Anterior cingulate cortex (tissue), 58 donors: ENCODE data around the gene PSD4.

Experiments
- DNase-seq, 58 donors: peaks; one replicate each; lab custom pipeline; 2025; lab: John Stamatoyannopoulos, UW

PSD4 gene

DNA sequence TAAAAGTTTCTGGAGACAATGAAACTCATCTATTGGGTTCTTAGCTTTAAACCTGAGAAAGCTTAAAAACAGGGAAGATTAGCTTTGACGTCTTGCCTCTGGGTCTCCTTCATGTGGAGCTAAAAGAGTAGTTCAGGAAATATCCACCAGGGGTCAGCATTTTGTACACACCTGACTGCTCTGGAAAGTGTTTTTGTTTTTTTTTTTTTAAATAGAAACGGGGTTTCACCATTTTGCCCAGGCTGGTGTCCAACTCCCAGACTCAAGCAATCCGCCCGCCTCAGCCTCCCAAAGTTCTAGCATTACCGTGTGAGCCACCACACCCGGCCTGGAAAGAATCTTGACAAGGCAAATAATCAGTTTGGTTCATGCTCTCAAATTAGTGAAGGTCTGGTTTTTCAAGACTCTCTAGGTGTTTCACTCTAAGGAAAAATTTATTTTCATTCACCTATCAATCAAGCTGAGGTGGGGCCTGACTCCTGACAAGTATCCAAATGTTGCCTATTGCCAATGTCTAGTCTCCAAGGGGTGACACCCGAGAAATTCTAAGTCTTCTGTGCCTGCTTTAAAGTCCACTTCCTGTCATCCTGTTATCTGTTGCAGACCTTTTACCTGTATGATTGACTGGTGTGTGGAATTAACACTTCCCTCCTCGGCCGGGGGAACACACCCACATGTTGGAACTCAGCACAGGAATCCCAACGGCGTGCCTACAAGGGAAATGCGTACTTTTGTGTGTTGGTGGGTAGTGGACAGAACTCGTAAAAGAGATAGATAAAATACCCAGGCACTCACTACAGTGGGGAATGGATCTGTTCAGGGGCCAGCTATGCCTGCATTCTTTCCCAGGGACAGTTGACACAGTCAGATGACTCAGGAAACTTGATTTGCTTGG, 35.1 kb upstream of the PSD4 start:
- DNase-seq: peak in 6 of 58 donors; percentile 6 to 59 (median 22)

DNA sequence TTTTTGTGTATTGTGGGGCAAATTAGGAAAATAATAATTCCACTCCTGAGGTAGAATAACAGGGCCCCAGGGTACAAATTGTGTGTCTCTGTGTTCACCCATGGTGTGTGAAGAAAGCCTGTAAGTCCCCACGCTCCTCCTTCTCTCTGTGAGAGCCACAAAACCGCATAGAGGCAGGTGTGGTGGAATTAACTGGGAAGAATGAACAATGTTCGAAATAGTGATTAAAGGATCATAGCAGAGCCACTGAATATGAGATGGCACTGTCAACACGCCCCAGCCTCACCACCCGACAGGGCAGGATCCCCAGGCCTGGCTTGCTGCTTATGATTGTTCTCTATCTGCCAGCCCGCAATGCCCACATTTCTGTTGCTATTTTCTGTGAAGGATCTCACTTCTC, 32.3 kb upstream of the PSD4 start:
- no peak for DNase-seq

DNA sequence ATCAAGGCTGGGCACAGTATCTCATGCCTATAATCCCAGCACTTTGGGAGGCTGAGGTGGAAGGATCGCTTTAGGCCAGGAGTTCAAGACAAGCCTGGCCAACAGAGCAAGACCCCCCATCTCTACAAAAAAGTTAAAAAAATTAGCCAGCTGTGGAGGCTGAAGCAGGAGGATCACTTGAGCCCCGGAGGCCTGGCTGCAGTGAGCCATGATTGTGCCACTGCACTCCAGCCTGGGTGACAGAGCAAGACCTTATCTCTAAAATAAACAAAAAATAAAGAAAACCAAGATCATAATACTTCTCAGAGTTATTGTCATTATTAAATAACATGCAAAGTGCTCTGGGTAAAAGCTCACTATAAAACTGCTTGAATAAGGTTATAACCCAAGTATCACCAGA, 31.5 kb upstream of the PSD4 start:
- no peak for DNase-seq

DNA sequence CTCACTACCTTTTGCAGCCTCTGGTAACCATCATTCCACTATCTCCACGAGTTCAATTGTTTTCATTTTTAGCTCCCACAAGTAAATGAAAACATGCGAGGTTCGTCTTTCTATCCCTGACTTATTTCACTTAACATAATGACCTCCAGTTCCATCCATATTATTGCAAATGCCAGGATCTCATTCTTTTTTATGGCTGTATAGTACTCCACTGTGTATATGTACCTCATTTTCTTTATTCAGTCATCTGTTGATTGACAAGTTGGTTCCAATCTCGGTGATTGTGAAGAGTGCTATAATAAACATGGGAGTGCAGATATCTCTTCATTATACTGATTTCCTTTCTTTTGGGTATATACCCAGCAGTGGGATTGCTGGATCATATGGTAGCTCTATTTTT, 29.5 kb upstream of the PSD4 start:
- no peak for DNase-seq

DNA sequence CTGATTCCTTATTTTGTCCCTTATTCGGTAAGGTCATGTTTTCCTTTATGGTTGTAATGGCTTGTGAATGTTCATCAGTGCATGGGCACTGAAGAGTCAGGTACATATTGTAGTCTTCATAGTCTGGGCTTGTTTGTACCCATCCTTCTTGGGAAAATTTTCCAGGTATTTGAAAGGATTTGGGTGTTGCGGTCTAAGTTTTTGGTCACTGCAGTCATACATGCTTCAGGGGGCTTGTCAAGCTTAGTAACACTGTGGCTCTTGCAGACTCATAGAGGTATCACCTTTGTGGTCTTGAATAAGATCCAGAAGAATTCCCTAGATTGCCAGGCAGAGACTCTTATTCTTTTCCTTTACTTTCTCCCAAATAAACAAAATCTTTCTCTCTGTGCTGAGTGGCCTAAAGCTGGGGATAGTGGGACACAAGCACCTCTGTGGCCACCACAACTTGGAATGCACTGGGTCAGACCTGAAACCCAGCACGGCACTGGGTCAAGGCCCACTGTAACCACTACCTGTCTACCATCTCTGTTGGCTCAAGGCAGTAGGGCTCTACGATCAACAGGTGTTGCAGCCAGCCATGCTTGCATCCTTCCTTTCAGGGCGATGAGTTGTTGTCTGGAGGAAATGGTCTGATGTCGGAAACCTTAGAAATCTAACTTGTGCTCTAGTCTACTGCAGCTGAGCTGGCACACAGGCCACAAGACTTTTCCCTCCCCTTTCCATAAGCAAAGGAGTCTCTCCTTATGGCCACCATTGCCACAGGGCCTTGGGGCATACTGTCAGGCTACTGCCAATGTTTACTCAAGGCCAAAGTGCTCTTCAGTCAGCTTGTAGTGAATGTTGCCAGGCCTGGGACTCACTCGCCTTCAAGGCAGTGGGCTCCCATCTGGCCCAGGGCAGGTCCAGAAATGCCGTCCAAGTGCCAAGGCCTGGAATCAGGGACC, 24.9 kb upstream of the PSD4 start:
- DNase-seq: no peak

DNA sequence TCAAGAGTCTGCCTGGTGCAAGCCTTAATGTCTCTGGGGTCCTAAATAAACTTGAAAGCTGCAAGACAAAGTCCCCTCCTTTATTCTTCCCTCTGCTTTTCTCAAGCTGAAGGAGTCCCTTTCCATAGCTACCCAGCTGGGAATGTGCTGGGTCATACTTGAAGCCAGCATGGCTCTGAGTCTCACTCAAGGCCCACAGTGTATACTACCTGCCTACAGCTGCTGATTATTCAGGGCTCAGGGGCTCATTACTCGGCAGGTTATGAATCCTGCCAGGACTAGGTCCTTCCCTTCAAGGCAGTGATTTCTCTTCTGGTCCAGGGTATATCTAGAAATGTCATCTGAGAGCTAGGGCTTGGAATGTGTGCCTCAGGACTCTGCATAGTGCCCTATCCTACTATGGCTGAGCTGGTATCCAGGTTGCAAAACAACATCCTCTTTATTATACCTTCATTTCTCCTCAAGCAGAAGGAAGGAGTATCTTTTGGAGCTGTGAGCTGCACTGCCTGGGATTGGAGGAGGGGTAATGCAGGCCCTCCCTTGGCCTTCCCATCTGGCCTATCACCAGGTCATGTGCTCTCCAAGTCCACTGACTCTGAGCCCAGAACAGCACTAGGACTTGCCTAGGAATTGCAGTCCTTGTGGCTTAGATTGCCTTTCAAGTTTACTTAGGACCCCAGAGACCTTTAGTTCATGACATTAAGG, 24.1 kb upstream of the PSD4 start:
- no peak for DNase-seq

DNA sequence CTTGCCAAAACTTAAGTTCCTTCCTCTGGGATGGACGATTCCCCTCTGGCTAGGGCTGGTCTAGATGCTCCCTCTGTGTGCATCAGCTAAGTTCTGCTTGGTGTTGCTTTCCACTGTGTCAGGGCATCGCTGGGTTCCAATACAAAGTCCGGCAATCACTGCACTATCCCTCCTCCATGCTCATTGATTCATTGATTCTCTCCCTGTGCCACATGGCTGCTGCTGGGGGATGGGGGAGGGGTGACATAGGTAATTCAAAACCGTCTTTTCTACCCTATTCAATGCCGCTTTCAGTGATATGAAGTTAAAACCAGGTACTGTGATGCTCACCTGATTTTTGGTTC, 23.5 kb upstream of the PSD4 start:
- DNase-seq: no peak

DNA sequence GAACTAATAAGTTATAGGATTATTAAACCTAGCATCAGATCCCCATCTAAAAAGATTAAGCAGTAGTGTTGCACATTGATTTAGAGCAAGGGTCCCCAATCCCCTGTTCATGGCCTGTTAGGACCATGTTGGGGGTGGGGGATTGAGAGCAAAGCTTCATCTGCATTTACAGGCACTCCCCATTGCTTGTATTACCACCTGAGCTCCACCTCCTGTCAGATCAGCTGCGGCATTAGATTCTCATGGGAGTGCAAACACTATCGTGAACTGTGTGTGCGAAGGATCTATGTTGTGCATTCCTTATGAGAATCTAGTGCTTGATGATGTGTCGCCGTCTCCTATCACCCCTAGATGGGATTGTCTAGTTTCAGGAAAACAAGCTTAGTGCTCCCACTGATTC, 18.4 kb upstream of the PSD4 start:
- DNase-seq: no peak

DNA sequence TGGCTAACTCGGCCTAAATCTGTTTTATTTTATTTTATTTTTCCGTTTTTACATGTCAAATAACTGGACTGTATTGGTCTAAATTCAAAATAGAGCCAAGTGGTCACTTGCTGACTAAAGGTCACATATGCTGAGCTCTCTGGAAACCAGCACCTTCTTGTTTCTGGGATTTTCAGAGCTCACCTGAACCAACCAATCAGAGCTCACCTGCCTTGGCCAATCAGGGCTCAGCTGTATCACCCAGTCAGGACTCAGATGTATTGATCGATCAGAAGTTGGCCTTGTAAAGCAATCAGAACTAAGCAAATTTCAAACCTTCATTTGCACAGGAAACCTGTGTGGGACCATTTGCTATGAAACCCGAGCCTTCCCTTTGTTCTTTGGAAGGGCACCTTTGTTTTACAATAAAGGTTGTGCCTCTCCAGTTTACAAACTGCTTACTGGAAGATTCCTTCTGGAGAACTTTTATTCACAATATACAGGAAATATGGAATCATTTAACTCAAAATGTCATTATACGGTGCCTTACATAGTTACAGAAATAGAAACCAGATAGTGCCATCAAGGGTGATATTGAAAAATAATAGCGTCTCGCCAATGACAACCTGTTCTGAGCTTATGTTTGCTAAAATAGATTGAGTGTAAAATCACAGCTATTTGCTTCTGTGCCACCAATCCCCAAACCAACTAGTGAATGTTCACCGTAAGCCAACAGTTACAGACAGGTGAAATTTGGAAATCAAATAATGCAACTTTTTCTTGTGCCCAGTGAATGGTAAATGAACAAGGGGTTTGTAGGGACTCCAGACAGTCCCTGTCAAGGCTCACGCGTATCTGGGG, 17.3 kb upstream of the PSD4 start:
- no peak for DNase-seq

DNA sequence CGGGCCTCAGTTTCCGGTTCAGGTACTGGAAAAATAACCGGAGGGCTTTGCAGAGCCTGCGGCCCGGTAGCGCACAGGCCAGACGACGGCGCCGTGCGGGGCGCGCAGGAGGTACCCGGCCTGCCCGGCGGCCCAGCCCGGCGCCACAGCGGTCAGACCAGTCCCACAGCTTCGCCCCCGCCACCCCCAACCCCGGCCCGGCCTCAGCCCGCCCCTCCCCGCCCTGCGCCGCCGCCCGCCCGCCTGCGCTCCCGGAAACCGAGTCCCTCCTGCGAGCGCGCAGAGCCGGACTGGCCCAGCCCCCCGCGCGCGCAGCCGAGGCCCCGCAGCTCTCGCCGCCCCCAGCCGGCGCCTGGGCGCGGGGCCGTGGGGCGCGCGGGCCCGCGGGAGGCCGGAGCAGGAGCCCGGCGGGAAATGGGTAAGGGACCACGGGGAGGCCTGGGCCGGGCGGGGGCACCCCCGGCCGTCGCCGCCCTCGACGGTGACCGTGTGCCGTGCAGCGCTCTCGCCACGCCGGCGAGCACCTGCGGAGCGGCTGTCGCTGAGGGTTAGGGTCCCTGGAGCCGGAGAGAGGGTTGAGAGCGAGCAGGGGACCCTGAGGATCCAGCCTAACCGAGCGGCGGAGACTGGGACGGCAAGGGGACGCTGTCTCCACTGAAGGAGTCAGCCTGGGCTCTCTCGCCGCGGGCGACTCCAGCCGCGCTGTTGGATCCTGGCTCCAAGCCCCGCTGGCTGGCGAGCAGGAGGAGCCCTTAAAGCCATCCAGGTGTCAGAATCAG, 16.5 kb upstream of the PSD4 start:
- DNase-seq: peak in 8 of 58 donors; percentile 3 to 50 (median 17)

DNA sequence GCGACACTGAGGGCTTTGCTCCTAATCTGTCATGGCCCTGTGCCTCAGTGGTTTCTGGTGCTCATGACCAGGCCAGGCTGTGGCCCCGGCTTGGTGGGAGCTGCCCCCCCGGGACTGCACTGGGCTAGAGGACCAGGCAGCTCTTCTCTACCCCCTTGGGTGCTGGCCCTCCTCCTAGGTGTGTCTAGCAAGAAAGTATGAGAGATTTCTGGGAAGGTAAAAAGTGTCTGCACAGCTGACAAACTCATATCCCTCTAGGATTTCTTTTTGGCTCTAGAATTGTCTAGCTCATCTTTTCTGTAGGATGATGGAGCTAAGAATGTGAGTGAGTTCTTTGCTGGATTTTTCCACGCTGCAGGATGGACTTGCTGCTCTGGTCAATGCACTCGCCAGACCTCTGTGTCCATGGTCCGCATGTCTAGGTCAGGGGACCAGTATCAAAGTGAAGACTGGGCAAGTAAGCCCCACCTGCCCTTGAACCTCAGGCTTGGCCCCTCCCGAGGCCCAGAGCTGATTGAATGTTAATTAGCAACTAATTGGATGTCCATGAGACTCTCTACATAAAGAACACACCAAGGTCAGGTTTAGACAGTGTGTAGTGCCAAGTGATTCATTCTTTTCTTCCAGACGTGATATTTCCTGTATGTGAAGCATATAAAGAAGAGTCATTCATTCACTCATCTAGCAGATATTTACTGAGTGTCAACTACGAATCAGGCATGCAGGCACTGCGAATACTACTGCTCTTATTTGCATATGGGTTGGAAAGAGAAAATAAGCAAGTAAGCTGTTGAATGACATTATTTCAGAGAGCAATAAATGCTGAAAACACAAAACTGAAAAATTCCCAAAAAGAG, 15.6 kb upstream of the PSD4 start:
- no peak for DNase-seq

DNA sequence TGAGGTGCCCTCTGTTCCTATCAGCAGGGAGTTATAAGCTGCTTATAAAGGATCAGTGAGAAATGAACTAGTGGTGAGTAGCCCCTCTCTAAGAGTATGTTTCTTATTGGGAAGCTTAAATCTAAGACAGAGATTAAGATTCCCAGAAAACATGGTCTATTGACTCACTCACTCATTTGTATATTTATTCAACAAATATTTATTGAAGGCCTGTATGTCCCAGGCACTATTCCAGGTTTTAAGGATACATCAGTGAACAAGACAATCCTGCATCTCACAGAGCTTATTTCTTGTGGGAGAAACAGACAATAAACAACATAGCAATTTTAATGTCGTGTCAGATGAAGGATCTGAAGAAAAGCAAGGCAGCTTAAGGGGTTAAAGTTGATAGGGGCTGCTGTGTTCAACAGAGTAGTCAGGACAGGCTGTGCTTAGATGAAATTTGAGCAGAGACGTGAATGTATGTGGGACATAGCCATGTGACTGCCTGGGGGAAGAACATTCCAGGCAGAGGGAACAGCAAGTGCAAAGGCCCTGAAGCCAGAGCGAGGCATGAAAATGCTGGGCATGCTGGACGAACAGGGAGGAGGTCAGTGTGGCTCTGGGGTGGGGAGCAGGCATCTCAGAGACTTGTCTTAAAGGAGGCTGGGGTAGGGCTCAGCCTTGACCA, 14.8 kb upstream of the PSD4 start:
- no peak for DNase-seq

DNA sequence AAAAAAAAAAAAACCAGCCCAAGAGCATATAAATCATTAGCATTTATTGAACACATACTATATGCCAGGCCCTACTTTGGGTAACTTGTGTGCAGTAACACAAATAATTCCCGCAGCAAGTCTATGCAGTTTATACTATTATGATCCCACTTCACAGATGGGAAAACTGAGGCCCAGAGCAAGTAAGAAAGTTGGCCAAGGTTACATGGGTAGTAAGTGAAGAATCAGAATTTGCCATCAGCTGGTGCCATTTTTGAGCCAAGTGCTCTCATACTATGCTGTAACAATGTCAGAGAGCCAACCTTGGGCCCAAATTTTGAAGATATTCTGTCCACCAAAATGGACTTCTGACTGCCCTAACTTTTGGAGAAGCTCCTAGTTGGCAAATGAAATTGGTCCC, 13.5 kb upstream of the PSD4 start:
- DNase-seq: no peak

DNA sequence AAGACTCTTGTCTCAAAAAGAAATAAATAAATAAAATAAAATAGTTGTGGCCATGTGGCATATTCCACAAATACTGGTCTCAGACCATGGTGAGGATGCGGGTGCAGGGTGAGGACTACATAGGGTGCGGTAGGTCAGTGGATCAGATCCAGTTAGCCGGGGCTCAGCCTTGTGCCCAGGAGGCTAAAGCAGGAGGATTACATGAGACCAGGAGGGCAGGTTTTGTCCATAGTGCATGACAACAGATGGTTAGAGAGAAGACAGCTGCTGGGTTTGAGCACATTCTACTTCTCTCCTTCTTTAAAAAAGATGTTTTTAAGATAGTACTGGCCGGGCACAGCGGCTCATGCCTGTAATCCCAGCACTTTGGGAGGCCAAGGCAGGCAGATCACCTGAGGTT, 12.8 kb upstream of the PSD4 start:
- no peak for DNase-seq

DNA sequence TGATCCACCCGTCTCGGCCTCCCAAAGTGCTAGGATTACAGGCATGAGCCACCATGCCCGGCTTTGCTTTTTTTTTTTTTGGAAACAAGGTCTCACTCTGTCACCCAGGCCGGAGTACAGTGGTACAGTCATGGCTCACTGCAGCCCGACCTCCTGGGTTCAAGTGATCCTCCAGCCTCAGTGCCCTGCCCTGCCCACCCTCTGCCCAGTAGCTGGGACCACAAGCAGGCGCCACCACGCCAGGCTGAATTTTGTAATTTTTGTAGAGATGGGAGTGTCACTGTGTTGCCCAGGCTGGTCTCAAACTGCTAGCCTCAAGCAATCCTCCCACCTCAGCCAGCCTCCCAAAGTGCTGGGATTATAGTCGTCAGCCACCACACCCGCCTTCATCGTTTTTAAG, 11.6 kb upstream of the PSD4 start:
- DNase-seq: no peak

DNA sequence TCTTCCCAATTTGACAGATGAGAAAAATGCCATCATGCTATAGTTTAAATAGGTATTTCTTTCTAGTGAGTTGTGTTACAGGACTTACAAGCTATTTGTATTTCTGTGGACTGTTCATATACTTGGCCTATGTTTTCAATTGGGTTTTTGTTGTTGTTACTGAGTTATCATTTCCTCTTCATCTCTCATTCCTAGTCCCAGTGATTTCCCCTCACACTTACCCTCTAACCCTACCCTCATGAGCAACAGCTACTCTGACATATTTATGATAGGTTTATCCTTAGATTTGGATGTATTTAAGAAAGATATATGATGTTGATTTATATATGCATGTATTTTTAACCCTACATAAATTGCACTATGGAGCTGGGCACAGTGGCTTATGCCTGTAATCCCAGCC, 10.9 kb upstream of the PSD4 start:
- DNase-seq: no peak

DNA sequence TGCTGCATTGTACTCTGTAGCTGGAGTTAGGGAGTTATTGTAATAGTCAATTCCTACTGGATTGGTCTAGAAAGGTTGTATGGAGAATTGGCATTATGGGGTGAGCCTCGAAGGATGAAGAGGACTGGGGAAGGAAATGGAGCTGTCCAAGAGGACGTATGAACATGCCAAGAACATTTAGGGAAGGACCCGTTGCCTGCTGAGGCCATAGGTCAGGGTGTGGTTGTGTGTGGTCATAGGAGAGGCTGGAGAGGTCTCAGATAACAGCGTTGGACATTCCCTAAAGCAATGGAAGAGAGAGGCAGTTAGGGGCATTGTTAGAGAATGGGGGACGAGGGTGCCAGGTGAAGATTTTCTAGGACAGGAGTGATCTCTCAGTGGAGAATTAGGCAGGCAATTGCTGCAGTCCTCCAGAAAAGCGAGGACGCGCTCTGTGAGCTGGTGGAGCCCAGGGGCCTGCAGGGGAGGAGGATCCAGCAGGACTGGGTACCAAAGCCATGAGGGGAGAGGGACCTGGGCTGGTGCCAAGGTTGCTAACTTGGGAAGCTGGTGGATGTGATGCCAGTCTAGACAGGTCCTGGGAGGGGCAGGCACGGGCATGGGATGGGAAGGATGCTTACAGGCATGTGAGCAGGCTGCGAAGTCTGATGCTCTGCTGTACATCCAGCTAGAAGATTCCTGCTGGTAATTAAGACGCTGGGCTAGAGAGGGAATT, 9.4 kb upstream of the PSD4 start:
- no peak for DNase-seq
